ENCODE measurements around the gene FILIP1L.

The FILIP1L gene

GRCh38 chr3:100151024-100151707 lies 36.9 kb upstream of the FILIP1L start:
- TF ChIP-seq POLR2AphosphoS5 (IDR thresholded peaks at IDR 0.05; ENCODE audit: low read depth, low read length) = no peak
- TF ChIP-seq TAF1 (IDR thresholded peaks at IDR 0.05; ENCODE audit: borderline replicate concordance, insufficient read depth, low read length) = no peak
- TF ChIP-seq SIN3A (IDR thresholded peaks at IDR 0.05; ENCODE audit: borderline replicate concordance, insufficient read depth, low read length) = no peak
- TF ChIP-seq FOXP2 (optimal IDR thresholded peaks at IDR 0.05; ENCODE audit: borderline replicate concordance, extremely low read depth, extremely low read length, insufficient read depth) = no peak
- TF ChIP-seq REST (IDR thresholded peaks at IDR 0.05; ENCODE audit: insufficient read depth in 1 of 2, low read depth in 2 of 2, low read length in 2 of 2) = no peak

GRCh38 chr3:100150473-100150872 lies 36.2 kb upstream of the FILIP1L start:
- TF ChIP-seq TAF1 (IDR thresholded peaks at IDR 0.05; ENCODE audit: borderline replicate concordance, insufficient read depth, low read length) = no peak
- no peak for TF ChIP-seq POLR2AphosphoS5 (IDR thresholded peaks at IDR 0.05; ENCODE audit: low read depth, low read length)
- TF ChIP-seq SIN3A (IDR thresholded peaks at IDR 0.05; ENCODE audit: borderline replicate concordance, insufficient read depth, low read length) = no peak
- no peak for TF ChIP-seq REST (IDR thresholded peaks at IDR 0.05; ENCODE audit: insufficient read depth in 1 of 2, low read depth in 2 of 2, low read length in 2 of 2)
- no peak for TF ChIP-seq FOXP2 (optimal IDR thresholded peaks at IDR 0.05; ENCODE audit: borderline replicate concordance, extremely low read depth, extremely low read length, insufficient read depth)

GRCh38 chr3:100149713-100150415 lies 35.6 kb upstream of the FILIP1L start:
- TF ChIP-seq TAF1 (IDR thresholded peaks at IDR 0.05; ENCODE audit: borderline replicate concordance, insufficient read depth, low read length) (no peak), POLR2AphosphoS5 (IDR thresholded peaks at IDR 0.05; ENCODE audit: low read depth, low read length) (no peak), REST (IDR thresholded peaks at IDR 0.05; ENCODE audit: insufficient read depth in 1 of 2, low read depth in 2 of 2, low read length in 2 of 2) (no peak), FOXP2 (optimal IDR thresholded peaks at IDR 0.05; ENCODE audit: borderline replicate concordance, extremely low read depth, extremely low read length, insufficient read depth) (no peak), SIN3A (IDR thresholded peaks at IDR 0.05; ENCODE audit: borderline replicate concordance, insufficient read depth, low read length) (no peak)

- TF ChIP-seq REST (IDR thresholded peaks at IDR 0.05; ENCODE audit: insufficient read depth in 1 of 2, low read depth in 2 of 2, low read length in 2 of 2) (no peak), TAF1 (IDR thresholded peaks at IDR 0.05; ENCODE audit: borderline replicate concordance, insufficient read depth, low read length) (no peak), SIN3A (IDR thresholded peaks at IDR 0.05; ENCODE audit: borderline replicate concordance, insufficient read depth, low read length) (no peak), POLR2AphosphoS5 (IDR thresholded peaks at IDR 0.05; ENCODE audit: low read depth, low read length) (no peak), FOXP2 (optimal IDR thresholded peaks at IDR 0.05; ENCODE audit: borderline replicate concordance, extremely low read depth, extremely low read length, insufficient read depth) (no peak)
Measured at GRCh38 chr3:100149130-100149529, 34.8 kb upstream of the FILIP1L start.
